OCI-LY7 (cell line): Measurements from ENCODE around the gene OTOG. TPM values are rescaled to one million over a fixed set of nuclear protein-coding genes. Genes with fewer than 3 reads are reported as not detected.

Experiments used
- BruUV-seq: library from RNA; stranded (reverse); fragments of 400-500 nt; replicated peaks from 2 replicates; lab custom pipeline; 2021; lab: Mats Ljungman, UMichigan
- CTCF ChIA-PET: fragments of 300-600 bp; sonication (Branson Sonifier 250); formaldehyde crosslinking; loops from one replicate; lab custom pipeline; 2022; ENCODE audit warnings: antibody characterized with exemption; ENCODE audit not compliant: unreplicated experiment; lab: Charles Lee
- POLR2A ChIA-PET: fragments of 300-600 bp; sonication (Branson Sonifier 250); formaldehyde crosslinking; loops from one replicate; lab custom pipeline; 2022; ENCODE audit warnings: antibody characterized with exemption; lab: Charles Lee
- DNase-seq: peaks from one replicate; pipeline ENCODE4 v3.0.0-alpha.2; 2015; ENCODE audit warnings: low spot score
- H2AFZ ChIP-seq: fragments of 200-600 bp; sonication (generic), shearing (Covaris generic); 2 replicates; pipeline ENCODE4 v1.6.1; 2014; ENCODE audit warnings: mild to moderate bottlenecking, antibody characterized with exemption, low read length, moderate library complexity
- H3K27ac ChIP-seq: fragments of 200-600 bp; sonication (generic); 2 replicates; pipeline ENCODE4 v1.5.1; 2014; ENCODE audit warnings: mixed run types, low read depth, mild to moderate bottlenecking, moderate library complexity, low read length, inconsistent platforms; ENCODE audit not compliant: poor library complexity, severe bottlenecking
- H3K36me3 ChIP-seq: fragments of 200-600 bp; sonication (generic); 2 replicates; pipeline ENCODE4 v1.6.1; 2014; ENCODE audit warnings: mild to moderate bottlenecking, antibody characterized with exemption, low read length, moderate library complexity, mixed read lengths; ENCODE audit not compliant: insufficient read depth
- H3K4me1 ChIP-seq: fragments of 200-600 bp; sonication (generic); 2 replicates; pipeline ENCODE4 v1.5.1; 2014; ENCODE audit warnings: mild to moderate bottlenecking, low read length; ENCODE audit not compliant: insufficient read depth, poor library complexity, severe bottlenecking
- H3K4me2 ChIP-seq: fragments of 200-600 bp; sonication (generic); 2 replicates; pipeline ENCODE4 v1.6.1; 2014; ENCODE audit warnings: mild to moderate bottlenecking, low read length
- H3K4me3 ChIP-seq: fragments of 200-600 bp; sonication (generic); 2 replicates; pipeline ENCODE4 v1.5.1; 2014; ENCODE audit warnings: mild to moderate bottlenecking, low read depth, low read length; ENCODE audit not compliant: poor library complexity, severe bottlenecking
- H3K79me2 ChIP-seq: fragments of 200-600 bp; sonication (generic); 2 replicates; pipeline ENCODE4 v1.6.1; 2016; ENCODE audit warnings: low read depth, mild to moderate bottlenecking, low read length, moderate library complexity, mixed read lengths; ENCODE audit not compliant: insufficient read depth
- H3K9me2 ChIP-seq: fragments of 200-600 bp; sonication (generic); 2 replicates; pipeline ENCODE4 v1.6.1; 2016; ENCODE audit warnings: mild to moderate bottlenecking, low read length, mixed read lengths; ENCODE audit not compliant: insufficient read depth
- H3K9me3 ChIP-seq: fragments of 200-600 bp; sonication (generic); 2 replicates; pipeline ENCODE4 v1.6.1; 2014; ENCODE audit warnings: mild to moderate bottlenecking, mixed run types, low read length, mixed read lengths
- H4K20me1 ChIP-seq: fragments of 200-600 bp; sonication (generic); 2 replicates; pipeline ENCODE4 v1.6.1; 2014; ENCODE audit warnings: mild to moderate bottlenecking, antibody characterized with exemption, low read length, moderate library complexity, mixed read lengths; ENCODE audit not compliant: insufficient read depth
- EZH2phosphoT487 ChIP-seq: fragments of 200-600 bp; sonication (generic); IDR thresholded peaks from 2 replicates; pipeline ENCODE4 v1.6.1; 2018; ENCODE audit warnings: low read depth, borderline replicate concordance, mild to moderate bottlenecking, mixed run types, antibody characterized with exemption, low read length, moderate library complexity, mixed read lengths
- intact Hi-C: fragments of 100-400 bp; cut with micrococcal nuclease; formaldehyde crosslinking; loops from one replicate; pipeline ENCODE4 v1.10.0; 2022; ENCODE audit not compliant: unreplicated experiment
- total RNA-seq, 2 experiments: library from RNA; depleted of rRNA in 1 of 2; stranded (reverse); fragments of >200 nt in 1 of 2; shearing (Covaris generic) in 1 of 2; gene quantifications; 2 replicates each; pipeline ENCODE4 v1.2.3, GENCODE V29; 2014 to 2022
- TF ChIP-seq, protein P1 (sequence below): fragments of 200-600 bp; sonication (generic); conservative IDR thresholded peaks from 2 replicates; pipeline ENCODE4 v1.5.1; 2014; ENCODE audit warnings: mild to moderate bottlenecking, antibody characterized with exemption, low read length, moderate library complexity, mixed read lengths

The OTOG gene
- total RNA-seq, 2 experiments from 2014 or later, result not detected

DNA sequence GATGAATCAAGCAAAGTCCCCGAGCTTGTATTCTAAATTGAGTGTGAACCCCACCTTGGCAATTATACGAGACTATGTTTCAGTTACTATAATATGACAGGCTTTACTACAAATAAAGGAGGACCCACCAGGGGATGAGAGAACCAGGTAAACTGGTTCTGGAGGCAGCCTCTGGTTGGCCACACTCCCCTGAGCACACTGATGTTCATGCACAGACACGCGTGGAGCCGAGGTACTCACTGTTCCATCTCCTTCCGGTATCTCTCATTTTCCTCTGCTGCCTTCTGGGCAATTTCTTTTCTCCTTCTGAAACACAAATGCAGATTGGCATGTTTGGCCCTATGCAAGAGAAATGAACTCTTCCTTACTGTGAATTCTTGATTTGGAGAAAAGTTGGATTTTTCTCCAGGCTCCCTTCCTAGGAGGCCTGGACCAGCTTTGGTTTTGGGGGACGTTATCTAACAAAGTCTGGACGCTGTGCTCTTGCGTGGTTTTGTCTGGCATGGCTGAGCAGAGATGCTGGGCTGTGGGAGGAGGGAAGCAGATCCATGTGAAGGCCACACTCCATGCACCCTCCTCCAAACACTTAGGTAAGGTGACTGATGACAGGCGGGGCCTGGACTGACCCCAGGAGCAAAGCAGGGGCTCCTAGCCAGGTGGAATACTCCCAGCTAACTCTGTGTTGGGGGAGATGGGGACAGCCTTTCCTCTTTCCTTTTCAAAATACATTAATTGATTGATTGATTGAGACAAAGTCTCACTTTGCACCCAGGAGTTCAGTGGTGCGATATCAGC, 25.8 kb upstream of the OTOG start:
- no peaks in the 10 kb centered on the region for H3K9me2 ChIP-seq
- no peaks in the 10 kb centered on the region for H3K36me3 ChIP-seq
- H3K4me3 ChIP-seq, result no peak overlapping the region
- TF ChIP-seq, protein P1, sequence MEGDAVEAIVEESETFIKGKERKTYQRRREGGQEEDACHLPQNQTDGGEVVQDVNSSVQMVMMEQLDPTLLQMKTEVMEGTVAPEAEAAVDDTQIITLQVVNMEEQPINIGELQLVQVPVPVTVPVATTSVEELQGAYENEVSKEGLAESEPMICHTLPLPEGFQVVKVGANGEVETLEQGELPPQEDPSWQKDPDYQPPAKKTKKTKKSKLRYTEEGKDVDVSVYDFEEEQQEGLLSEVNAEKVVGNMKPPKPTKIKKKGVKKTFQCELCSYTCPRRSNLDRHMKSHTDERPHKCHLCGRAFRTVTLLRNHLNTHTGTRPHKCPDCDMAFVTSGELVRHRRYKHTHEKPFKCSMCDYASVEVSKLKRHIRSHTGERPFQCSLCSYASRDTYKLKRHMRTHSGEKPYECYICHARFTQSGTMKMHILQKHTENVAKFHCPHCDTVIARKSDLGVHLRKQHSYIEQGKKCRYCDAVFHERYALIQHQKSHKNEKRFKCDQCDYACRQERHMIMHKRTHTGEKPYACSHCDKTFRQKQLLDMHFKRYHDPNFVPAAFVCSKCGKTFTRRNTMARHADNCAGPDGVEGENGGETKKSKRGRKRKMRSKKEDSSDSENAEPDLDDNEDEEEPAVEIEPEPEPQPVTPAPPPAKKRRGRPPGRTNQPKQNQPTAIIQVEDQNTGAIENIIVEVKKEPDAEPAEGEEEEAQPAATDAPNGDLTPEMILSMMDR, result no peak
- TF ChIP-seq EZH2phosphoT487, result no peak
- H3K79me2 ChIP-seq, result no peaks in the 10 kb centered on the region
- H3K27ac ChIP-seq, result no peak overlapping the region
- no peak overlapping the region for H3K4me2 ChIP-seq
- no peak for DNase-seq
- H2AFZ ChIP-seq, result no peak overlapping the region
- H4K20me1 ChIP-seq, result no peaks in the 10 kb centered on the region
- intact Hi-C loops, result loop anchor here (10.0 kb wide), 1 partner anchor 577 kb away; no protein-coding TSS in a partner anchor
- CTCF ChIA-PET, result interaction anchor here (1.5 kb wide), 1 partner anchor 137 kb away, joined by 4 read pairs; no protein-coding TSS in a partner anchor
- BruUV-seq, result no TSS peak
- H3K4me1 ChIP-seq, result no peaks in the 10 kb centered on the region
- POLR2A ChIA-PET, result interaction anchor here (0.7 kb wide), 1 partner anchor 579 kb away, joined by 3 read pairs; no protein-coding TSS in a partner anchor
- no peaks in the 10 kb centered on the region for H3K9me3 ChIP-seq

DNA sequence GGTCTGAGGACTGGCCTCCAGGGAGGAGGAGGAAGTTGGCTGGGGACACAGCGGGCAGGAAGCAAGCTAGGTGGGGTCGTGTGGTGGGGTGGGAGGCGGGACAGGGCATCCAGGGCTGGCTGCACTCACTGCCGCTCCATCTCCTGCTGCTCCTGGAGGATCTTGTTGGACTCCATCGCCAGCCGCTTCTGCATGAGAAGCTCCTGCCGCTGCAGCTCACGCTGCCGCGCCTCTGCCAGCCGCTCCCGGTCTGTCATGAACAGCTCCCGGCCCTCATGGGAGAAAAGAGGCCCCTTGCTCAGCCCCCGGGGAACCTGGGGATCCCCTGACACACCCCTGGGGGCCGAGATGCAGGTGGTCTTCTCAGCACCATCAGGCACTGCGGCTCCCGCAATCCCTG, 24.4 kb upstream of the OTOG start:
- H3K4me3 ChIP-seq, result no peak overlapping the region
- BruUV-seq, result no TSS peak
- intact Hi-C loops, result loop anchor here (10.0 kb wide), 1 partner anchor 578 kb away; no protein-coding TSS in a partner anchor
- H4K20me1 ChIP-seq, result no peaks in the 10 kb centered on the region
- no peaks in the 10 kb centered on the region for H3K9me2 ChIP-seq
- H3K79me2 ChIP-seq, result no peaks in the 10 kb centered on the region
- no peaks in the 10 kb centered on the region for H3K9me3 ChIP-seq
- H3K36me3 ChIP-seq, result no peaks in the 10 kb centered on the region
- ChIA-PET POLR2A (interaction anchor here (0.6 kb wide), 1 partner anchor 188 kb away, joined by 3 read pairs; no protein-coding TSS in a partner anchor), CTCF (interaction anchor here (0.6 to 0.9 kb wide), 2 partner anchors 139 to 726 kb away, joined by 3 read pairs; no protein-coding TSS in a partner anchor)
- TF ChIP-seq EZH2phosphoT487, result no peak
- TF ChIP-seq, protein P1, result no peak
- H2AFZ ChIP-seq, result no peak overlapping the region
- H3K27ac ChIP-seq, result no peak overlapping the region
- no peak for DNase-seq
- H3K4me1 ChIP-seq, result no peaks in the 10 kb centered on the region
- no peak overlapping the region for H3K4me2 ChIP-seq
